ENCODE data around the gene EMILIN3. TPM values are rescaled to one million over a fixed set of nuclear protein-coding genes. Genes with fewer than 3 reads are reported as not detected.

Gene EMILIN3
- total RNA-seq, 4 donors from 2014 or later: 0.40 to 1.5 (median 0.90) TPM

- intact Hi-C loops (cut with DNase I; ENCODE audit: low total_unique reads) (no loop called here), in situ Hi-C loops (cut with MboI; ENCODE audit: low pct_ligation_motif_present in 1 of 4, low pct_unique_long_range_greater_than_20kb in 1 of 4, low sequenced_read_pairs in 3 of 4) (no loop called here)
- peaks cover 33% of the 10 kb centered on the region for H3K27me3 ChIP-seq
- H3K4me3 ChIP-seq: no peak overlapping the region
- DNase-seq: no peak
- H3K9me3 ChIP-seq: no peaks in the 10 kb centered on the region
- peaks cover 0 to 7% (median 0%) of the 10 kb centered on the region in 4 donors for H3K36me3 ChIP-seq
- 82 to 100% methylated on average over 1 to 43 of the region's 45 CpGs for WGBS, 2 donors (ENCODE audit: low coverage in 1 of 2)
- H3K27ac ChIP-seq: no peak overlapping the region
- TF ChIP-seq POLR2A (IDR thresholded peaks at IDR 0.05) (no peak), POLR2AphosphoS5 (IDR thresholded peaks at IDR 0.05) (no peak), EP300 (IDR thresholded peaks at IDR 0.05; ENCODE audit: low read depth) (no peak), CTCF (IDR thresholded peaks at IDR 0.05) (no peak)
- peaks cover 5 to 10% (median 9%) of the 10 kb centered on the region in 4 donors for H3K4me1 ChIP-seq
These were observed 4.6 kb downstream of the EMILIN3 start for GRCh38 chr20:41361757-41362747.

DNA sequence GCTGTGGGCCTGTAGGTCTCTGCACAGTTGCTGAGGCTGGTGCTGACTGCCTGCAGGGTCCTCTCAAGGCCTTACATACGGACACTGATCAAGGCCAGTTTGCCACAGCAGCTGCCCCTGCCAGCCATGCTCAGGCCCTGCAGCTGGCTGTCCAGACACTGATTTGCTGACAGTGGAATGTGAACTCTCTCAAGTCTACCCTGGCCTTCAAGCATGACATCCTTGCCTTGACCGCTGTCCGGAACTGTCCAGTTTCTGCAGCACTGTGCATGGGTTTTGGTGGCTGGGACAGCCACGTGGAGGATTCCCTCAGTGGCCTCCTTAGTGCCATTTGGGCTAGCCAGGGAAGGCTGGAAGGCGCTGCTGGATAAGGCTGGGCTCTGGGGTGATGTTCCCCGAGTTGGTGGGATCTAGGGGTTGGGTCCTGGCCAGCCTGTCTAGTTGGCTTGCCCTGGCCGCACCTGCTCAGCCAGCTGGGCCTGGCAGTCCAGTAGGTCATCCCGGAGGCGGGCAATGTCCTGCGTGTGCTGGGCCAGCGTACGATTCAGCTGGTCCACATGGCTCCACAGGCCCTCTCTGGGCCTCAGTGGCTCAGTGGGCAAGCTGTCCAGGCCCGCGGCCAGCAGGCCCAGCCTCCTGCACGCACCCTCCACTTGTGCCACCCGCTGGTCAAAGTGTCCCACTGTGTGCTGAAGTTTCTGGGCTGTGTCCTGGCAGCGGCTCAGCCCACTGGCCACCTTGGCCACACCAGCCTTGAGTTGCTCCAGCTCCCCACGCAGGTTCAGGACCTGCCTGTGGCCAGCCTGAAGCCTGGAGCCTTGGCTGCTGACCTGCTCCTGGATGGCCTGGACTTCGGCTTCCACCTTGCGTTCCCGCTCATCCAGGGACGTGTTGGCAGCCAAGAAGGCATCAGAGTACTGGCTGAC lies 5.5 kb downstream of the EMILIN3 start:
- Histone ChIP-seq H3K27me3 (peaks cover 25% of the 10 kb centered on the region), H3K4me1 (peaks cover 5 to 6% (median 5%) of the 10 kb centered on the region in 4 donors), H3K27ac (no peak overlapping the region), H3K4me3 (no peak overlapping the region), H3K9me3 (no peaks in the 10 kb centered on the region), H3K36me3 (peaks cover 0 to 7% (median 0%) of the 10 kb centered on the region in 4 donors)
- no peak for DNase-seq
- 83% methylated on average over 20 of the region's 22 CpGs; no CpG with 5 or more reads in 1 of the 2 donors for WGBS, 2 donors (ENCODE audit: low coverage in 1 of 2)
- no peak for TF ChIP-seq CTCF (IDR thresholded peaks at IDR 0.05)
- TF ChIP-seq POLR2AphosphoS5 (IDR thresholded peaks at IDR 0.05): no peak
- TF ChIP-seq EP300 (IDR thresholded peaks at IDR 0.05; ENCODE audit: low read depth): no peak
- TF ChIP-seq POLR2A (IDR thresholded peaks at IDR 0.05): no peak
- intact Hi-C loops (cut with DNase I; ENCODE audit: low total_unique reads): no loop called here
- in situ Hi-C loops (cut with MboI; ENCODE audit: low pct_ligation_motif_present in 1 of 4, low pct_unique_long_range_greater_than_20kb in 1 of 4, low sequenced_read_pairs in 3 of 4): no loop called here

DNA sequence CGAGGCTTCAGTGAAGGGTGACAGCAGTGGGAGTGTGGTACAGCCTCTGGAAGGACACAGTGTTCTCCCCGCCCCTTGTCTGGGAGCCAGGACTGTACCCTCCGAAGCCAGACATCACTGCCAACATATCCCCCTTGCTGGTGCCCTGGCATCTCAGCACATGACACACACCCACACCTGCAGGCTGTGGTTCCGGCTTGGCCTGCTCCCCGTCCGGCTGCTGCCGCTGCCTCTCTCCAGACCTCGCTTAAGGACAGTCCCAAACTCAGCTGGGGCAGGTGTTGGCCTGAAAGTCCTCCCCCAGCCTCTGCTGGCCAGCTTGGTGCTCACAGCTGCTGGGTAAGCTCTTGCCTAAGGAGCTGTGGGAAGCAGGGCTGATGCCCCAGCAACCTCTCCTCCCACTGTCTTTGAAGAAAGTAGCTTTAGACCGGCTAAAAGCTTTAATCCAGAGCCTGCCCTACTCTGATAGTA lies 7.0 kb downstream of the EMILIN3 start:
- Histone ChIP-seq H3K27ac (no peak overlapping the region), H3K4me3 (no peak overlapping the region)
- 83% methylated on average over 9 of the region's 9 CpGs; no CpG with 5 or more reads in 1 of the 2 donors for WGBS, 2 donors (ENCODE audit: low coverage in 1 of 2)

DNA sequence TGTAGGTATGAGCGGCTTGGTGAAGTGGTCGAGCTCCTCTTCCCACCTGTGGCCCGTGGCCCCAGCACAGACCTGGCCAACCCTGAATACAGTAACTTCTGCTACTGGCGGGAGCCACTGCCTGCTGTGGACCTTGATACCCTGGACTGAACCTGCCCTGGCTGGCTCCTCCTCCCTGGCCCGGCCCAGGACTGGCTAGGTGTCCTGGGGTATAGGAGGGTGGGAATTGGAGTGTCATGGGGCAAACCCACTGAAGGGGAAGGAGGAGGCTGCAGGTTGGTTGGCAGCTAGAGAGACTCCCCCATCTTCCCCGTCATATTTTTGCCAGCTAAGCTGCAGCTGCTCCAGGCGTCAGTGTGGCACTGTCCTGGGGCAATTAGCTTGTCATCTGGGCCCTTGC lies 7.9 kb downstream of the EMILIN3 start:
- intact Hi-C loops (cut with DNase I; ENCODE audit: low total_unique reads): no loop called here
- Histone ChIP-seq H3K27me3 (peaks cover 1% of the 10 kb centered on the region), H3K36me3 (peaks cover 0 to 7% (median 0%) of the 10 kb centered on the region in 4 donors), H3K4me1 (no peaks in the 10 kb centered on the region), H3K9me3 (no peaks in the 10 kb centered on the region), H3K27ac (no peak overlapping the region), H3K4me3 (no peak overlapping the region)
- in situ Hi-C loops (cut with MboI; ENCODE audit: low pct_ligation_motif_present in 1 of 4, low pct_unique_long_range_greater_than_20kb in 1 of 4, low sequenced_read_pairs in 3 of 4): no loop called here
- 79% methylated on average over 7 of the region's 7 CpGs; no CpG with 5 or more reads in 1 of the 2 donors for WGBS, 2 donors (ENCODE audit: low coverage in 1 of 2)
- no peak for TF ChIP-seq EP300 (IDR thresholded peaks at IDR 0.05; ENCODE audit: low read depth)
- no peak for TF ChIP-seq CTCF (IDR thresholded peaks at IDR 0.05)
- TF ChIP-seq POLR2AphosphoS5 (IDR thresholded peaks at IDR 0.05): no peak
- TF ChIP-seq POLR2A (IDR thresholded peaks at IDR 0.05): no peak
- DNase-seq: no peak

More for the DNA sequence above, 7.0 kb downstream of the EMILIN3 start:
- no peak for TF ChIP-seq EP300 (IDR thresholded peaks at IDR 0.05; ENCODE audit: low read depth)
- H3K36me3 ChIP-seq: peaks cover 0 to 7% (median 0%) of the 10 kb centered on the region in 4 donors
- no peaks in the 10 kb centered on the region for H3K4me1 ChIP-seq
- intact Hi-C loops (cut with DNase I; ENCODE audit: low total_unique reads) (no loop called here), in situ Hi-C loops (cut with MboI; ENCODE audit: low pct_ligation_motif_present in 1 of 4, low pct_unique_long_range_greater_than_20kb in 1 of 4, low sequenced_read_pairs in 3 of 4) (no loop called here)
- peaks cover 10% of the 10 kb centered on the region for H3K27me3 ChIP-seq
- DNase-seq: no peak
- H3K9me3 ChIP-seq: no peaks in the 10 kb centered on the region

Data from transverse colon (tissue), 4 donors.